Stromal cell of bone marrow (primary cell): ENCODE measurements around the gene AIF1.

ENCODE experiments used
- DNase-seq: peaks from one replicate; pipeline ENCODE4 v3.0.0-alpha.2; 2012; ENCODE audit warnings: low read depth

Gene AIF1

GRCh38 chr6:31614684-31615578 lies at the start of gene AIF1:
Gene AIF1, plus strand, starts transcription at chr6:31615234. Its CDS starts 96 bp downstream, at chr6:31615330.
- no peak for DNase-seq

GRCh38 chr6:31567531-31568370 lies 47.3 kb upstream of the AIF1 start:
- DNase-seq, result no peak

- DNase-seq, result no peak
Measured at GRCh38 chr6:31568537-31568961, 46.5 kb upstream of the AIF1 start.

- DNase-seq, result no peak
Measured at GRCh38 chr6:31569861-31570536, 45.0 kb upstream of the AIF1 start.

- no peak for DNase-seq
Measured at GRCh38 chr6:31572041-31572911, 42.8 kb upstream of the AIF1 start, which contains the start of gene LTA. Gene LTA, plus strand, starts transcription at chr6:31572289. Its CDS starts 454 bp downstream, at chr6:31572743.

GRCh38 chr6:31573239-31574105 lies 41.6 kb upstream of the AIF1 start:
- no peak for DNase-seq

- DNase-seq, result no peak
Measured at GRCh38 chr6:31574106-31575061, 40.6 kb upstream of the AIF1 start.

GRCh38 chr6:31575335-31575901 lies 39.6 kb upstream of the AIF1 start, which contains the start of gene TNF:
Gene TNF, plus strand, starts transcription at chr6:31575565. Its CDS starts 177 bp downstream, at chr6:31575742.
- DNase-seq, result no peak

GRCh38 chr6:31575952-31576685 lies 38.9 kb upstream of the AIF1 start:
- no peak for DNase-seq

- no peak for DNase-seq
Measured at GRCh38 chr6:31576897-31577578, 38.0 kb upstream of the AIF1 start.

- no peak for DNase-seq
Measured at GRCh38 chr6:31577579-31577966, 37.5 kb upstream of the AIF1 start.

GRCh38 chr6:31578184-31579118 lies 36.6 kb upstream of the AIF1 start:
- DNase-seq, result no peak

- no peak for DNase-seq
Measured at GRCh38 chr6:31579119-31579505, 35.9 kb upstream of the AIF1 start.

- no peak for DNase-seq
Measured at GRCh38 chr6:31579546-31580437, 35.2 kb upstream of the AIF1 start.

GRCh38 chr6:31580438-31580740 lies 34.6 kb upstream of the AIF1 start:
- DNase-seq, result no peak
